HFFc6 (cell line): ENCODE data around the gene BACE1. TPM values are rescaled to one million over a fixed set of nuclear protein-coding genes. Genes with fewer than 3 reads are reported as not detected.
A peak's percentile ranks its signal among the peaks of the same experiment; 100 is the strongest.
"Not testable (repeated sequence)": the region's sequence is repeated elsewhere in the genome, so short reads cannot be mapped to it uniquely, and the experiment has no call there.

Experiments
- DNase-seq: peaks from one replicate; pipeline ENCODE4 v3.0.0-alpha.2; 2018
- H3K27ac Mint-ChIP-seq: 2 replicates; pipeline ENCODE4 v1.8.0; 2020; ENCODE audit warnings: mild to moderate bottlenecking, mixed read lengths
- H3K27me3 Mint-ChIP-seq: 2 replicates; pipeline ENCODE4 v1.8.0; 2021; ENCODE audit warnings: mild to moderate bottlenecking, moderate library complexity, mixed read lengths; ENCODE audit not compliant: insufficient read depth
- H3K36me3 Mint-ChIP-seq: 2 replicates; pipeline ENCODE4 v1.8.0; 2021; ENCODE audit warnings: low read depth, mixed read lengths
- H3K4me1 Mint-ChIP-seq: 2 replicates; pipeline ENCODE4 v1.8.0; 2020; ENCODE audit warnings: low read depth, mixed read lengths
- H3K4me3 Mint-ChIP-seq: 2 replicates; pipeline ENCODE4 v1.8.0; 2020; ENCODE audit warnings: mild to moderate bottlenecking, moderate library complexity, mixed read lengths
- H3K9me3 Mint-ChIP-seq: 2 replicates; pipeline ENCODE4 v1.8.0; 2020; ENCODE audit warnings: mild to moderate bottlenecking, mixed read lengths
- CTCF ChIP-seq: fragments of 200-600 bp; sonication (generic); IDR thresholded peaks from 2 replicates; pipeline ENCODE4 v1.5.0; 2021; ENCODE audit warnings: antibody characterized with exemption, mild to moderate bottlenecking
- total RNA-seq, 6 experiments: library from RNA; stranded (reverse); fragmentation: NEBNext Ultra II Directional; extraction: Animal tissue kit (Norgen Biotek cat#: 25700); gene quantifications; 2 replicates in 1 of 6; 3 replicates in 5 of 6; pipeline ENCODE4 v1.2.3, GENCODE V29; 2021

BACE1 gene
- total RNA-seq, 6 experiments from 2014 or later: 59.6 to 80.8 (median 70.7) TPM

- Mint-ChIP-seq H3K27me3 (peaks cover 3% of the 10 kb centered on the region; the same call in 1 of the 2 replicates), H3K4me1 (peaks cover 66% of the 10 kb centered on the region), H3K36me3 (peaks cover 40% of the 10 kb centered on the region), H3K27ac (no peak overlapping the region; the same call in 1 of the 2 replicates), H3K9me3 (no peaks in the 10 kb centered on the region), H3K4me3 (no peak overlapping the region)
- no peak for DNase-seq
- TF ChIP-seq CTCF: no peak
These were observed 37.7 kb downstream of the BACE1 start for GRCh38 chr11:117278347-117278746.

- peak overlapping the region; percentile 78 for H3K4me3 Mint-ChIP-seq
- no peaks in the 10 kb centered on the region for H3K9me3 Mint-ChIP-seq
- peak overlapping the region; percentile 78 for H3K27ac Mint-ChIP-seq
- H3K4me1 Mint-ChIP-seq: peaks cover 42% of the 10 kb centered on the region
- H3K27me3 Mint-ChIP-seq: peaks cover 3% of the 10 kb centered on the region; the same call in 1 of the 2 replicates
- H3K36me3 Mint-ChIP-seq: peaks cover 34% of the 10 kb centered on the region
- TF ChIP-seq CTCF: no peak
- DNase-seq: peak; percentile 66
These were observed 42.3 kb downstream of the BACE1 start for GRCh38 chr11:117273550-117274289.

- H3K27me3 Mint-ChIP-seq: not testable (repeated sequence)
These were observed 43.9 kb downstream of the BACE1 start for GRCh38 chr11:117272175-117272574.

GRCh38 chr11:117271208-117271607 is 44.8 kb downstream of the BACE1 start:
- Mint-ChIP-seq H3K36me3 (peaks cover 39% of the 10 kb centered on the region), H3K27me3 (peaks cover 3% of the 10 kb centered on the region; the same call in 1 of the 2 replicates), H3K9me3 (no peaks in the 10 kb centered on the region), H3K4me1 (peaks cover 43% of the 10 kb centered on the region), H3K27ac (peak overlapping the region; percentile 22; the same call in 1 of the 2 replicates), H3K4me3 (no peak overlapping the region)
- DNase-seq: no peak
- TF ChIP-seq CTCF: no peak

More at GRCh38 chr11:117272175-117272574, 43.9 kb downstream of the BACE1 start:
- peaks cover 33% of the 10 kb centered on the region for H3K36me3 Mint-ChIP-seq
- not testable (repeated sequence) for H3K9me3 Mint-ChIP-seq, DNase-seq, H3K4me3 Mint-ChIP-seq, H3K27ac Mint-ChIP-seq
- peaks cover 44% of the 10 kb centered on the region for H3K4me1 Mint-ChIP-seq

GRCh38 chr11:117269856-117270255 is 46.2 kb downstream of the BACE1 start:
- TF ChIP-seq CTCF: no peak
- H3K9me3 Mint-ChIP-seq: no peaks in the 10 kb centered on the region
- H3K4me3 Mint-ChIP-seq: no peak overlapping the region
- H3K27ac Mint-ChIP-seq: no peak overlapping the region
- H3K4me1 Mint-ChIP-seq: peaks cover 30% of the 10 kb centered on the region
- H3K36me3 Mint-ChIP-seq: peaks cover 38% of the 10 kb centered on the region
- H3K27me3 Mint-ChIP-seq: peaks cover 3% of the 10 kb centered on the region; the same call in 1 of the 2 replicates
- no peak for DNase-seq

- Mint-ChIP-seq H3K36me3 (peaks cover 24% of the 10 kb centered on the region), H3K9me3 (no peaks in the 10 kb centered on the region), H3K4me3 (no peak overlapping the region), H3K27ac (no peak overlapping the region), H3K4me1 (peaks cover 8% of the 10 kb centered on the region), H3K27me3 (no peaks in the 10 kb centered on the region)
- no peak for TF ChIP-seq CTCF
- no peak for DNase-seq
These were observed 50.3 kb downstream of the BACE1 start for GRCh38 chr11:117265745-117266144.

GRCh38 chr11:117264624-117265323 is 51.3 kb downstream of the BACE1 start:
- H3K27me3 Mint-ChIP-seq, H3K27ac Mint-ChIP-seq, H3K9me3 Mint-ChIP-seq, H3K4me3 Mint-ChIP-seq, DNase-seq: not testable (repeated sequence)
- Mint-ChIP-seq H3K4me1 (peaks cover 13% of the 10 kb centered on the region), H3K36me3 (peaks cover 29% of the 10 kb centered on the region)
